ENCODE data around the gene TMEM88.

DNA sequence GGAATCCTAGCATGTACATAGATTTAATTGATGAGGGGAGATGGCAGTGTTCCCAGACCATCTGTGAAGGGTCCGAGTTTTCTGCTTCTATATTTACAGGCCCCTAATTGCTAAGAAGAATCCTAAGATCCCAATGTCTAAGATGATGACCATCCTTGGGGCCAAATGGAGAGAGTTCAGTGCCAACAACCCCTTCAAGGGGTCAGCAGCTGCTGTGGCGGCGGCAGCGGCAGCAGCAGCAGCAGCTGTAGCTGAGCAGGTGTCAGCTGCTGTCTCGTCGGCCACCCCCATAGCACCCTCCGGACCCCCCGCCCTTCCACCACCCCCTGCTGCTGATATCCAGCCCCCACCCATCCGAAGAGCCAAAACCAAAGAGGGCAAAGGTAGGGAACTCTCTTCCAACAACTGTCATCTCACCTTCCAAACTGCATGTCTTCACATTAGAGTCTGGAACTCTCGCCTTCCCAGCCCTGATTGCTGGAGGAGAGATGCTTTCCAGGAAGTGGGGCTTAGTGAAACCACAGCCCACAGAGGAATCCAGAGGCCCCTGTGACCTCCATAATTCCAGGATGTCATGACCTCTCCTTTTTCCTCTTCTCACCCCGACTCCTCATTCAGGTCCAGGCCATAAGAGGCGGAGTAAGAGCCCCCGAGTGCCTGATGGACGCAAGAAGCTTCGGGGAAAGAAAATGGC, 38.5 kb downstream of the TMEM88 start:
- TF ChIP-seq, protein P1, sequence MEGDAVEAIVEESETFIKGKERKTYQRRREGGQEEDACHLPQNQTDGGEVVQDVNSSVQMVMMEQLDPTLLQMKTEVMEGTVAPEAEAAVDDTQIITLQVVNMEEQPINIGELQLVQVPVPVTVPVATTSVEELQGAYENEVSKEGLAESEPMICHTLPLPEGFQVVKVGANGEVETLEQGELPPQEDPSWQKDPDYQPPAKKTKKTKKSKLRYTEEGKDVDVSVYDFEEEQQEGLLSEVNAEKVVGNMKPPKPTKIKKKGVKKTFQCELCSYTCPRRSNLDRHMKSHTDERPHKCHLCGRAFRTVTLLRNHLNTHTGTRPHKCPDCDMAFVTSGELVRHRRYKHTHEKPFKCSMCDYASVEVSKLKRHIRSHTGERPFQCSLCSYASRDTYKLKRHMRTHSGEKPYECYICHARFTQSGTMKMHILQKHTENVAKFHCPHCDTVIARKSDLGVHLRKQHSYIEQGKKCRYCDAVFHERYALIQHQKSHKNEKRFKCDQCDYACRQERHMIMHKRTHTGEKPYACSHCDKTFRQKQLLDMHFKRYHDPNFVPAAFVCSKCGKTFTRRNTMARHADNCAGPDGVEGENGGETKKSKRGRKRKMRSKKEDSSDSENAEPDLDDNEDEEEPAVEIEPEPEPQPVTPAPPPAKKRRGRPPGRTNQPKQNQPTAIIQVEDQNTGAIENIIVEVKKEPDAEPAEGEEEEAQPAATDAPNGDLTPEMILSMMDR (conservative IDR thresholded peaks at IDR 0.05; ENCODE audit: low read depth, low read length): no peak
- TF ChIP-seq EZH2 (IDR thresholded peaks at IDR 0.05; ENCODE audit: low read length, unreplicated experiment) (no peak), EZH2phosphoT487 (IDR thresholded peaks at IDR 0.05; ENCODE audit: borderline replicate concordance, low read length) (no peak)

All from PC-3 (cell line).